Measurements from ENCODE around the gene FZD8.
"Not testable (repeated sequence)": the region's sequence is repeated elsewhere in the genome, so short reads cannot be mapped to it uniquely, and the experiment has no call there.

Gene FZD8

GRCh38 chr10:35642035-35642792 is at the start of gene FZD8:
TSS of gene FZD8 (minus strand) at chr10:35642296. CDS start at chr10:35641429, 867 bp downstream.
- peaks cover 57% of the 10 kb centered on the region for H3K27me3 Mint-ChIP-seq
- H3K9me3 Mint-ChIP-seq: no peaks in the 10 kb centered on the region
- no peaks in the 10 kb centered on the region for H3K36me3 Mint-ChIP-seq (ENCODE audit: insufficient read depth)
- peak; percentile 72 for ATAC-seq (replicated peaks; ENCODE audit: extremely low read depth, poor library complexity, severe bottlenecking)
- peaks cover 20% of the 10 kb centered on the region for H3K4me1 Mint-ChIP-seq
- H3K27ac Mint-ChIP-seq (ENCODE audit: low read depth): no peak within 1 kb of the TSS
- peak in 1 of 2 donors; percentile 24 for DNase-seq (ENCODE audit: low spot score in 2 of 2)
- peak within 1 kb of the TSS; percentile 78 for H3K4me3 Mint-ChIP-seq

GRCh38 chr10:35691522-35692236 is 49.6 kb upstream of the FZD8 start:
- no peaks in the 10 kb centered on the region for H3K4me1 Mint-ChIP-seq
- ATAC-seq (replicated peaks; ENCODE audit: extremely low read depth, poor library complexity, severe bottlenecking) (no peak), DNase-seq (ENCODE audit: low spot score in 2 of 2) (no peak)

GRCh38 chr10:35690534-35690933 is 48.4 kb upstream of the FZD8 start:
- no peak for ATAC-seq (replicated peaks; ENCODE audit: extremely low read depth, poor library complexity, severe bottlenecking)

More at GRCh38 chr10:35691522-35692236, 49.6 kb upstream of the FZD8 start:
- H3K27me3 Mint-ChIP-seq: no peaks in the 10 kb centered on the region
- no peaks in the 10 kb centered on the region for H3K36me3 Mint-ChIP-seq (ENCODE audit: insufficient read depth)
- no peak overlapping the region for H3K27ac Mint-ChIP-seq (ENCODE audit: low read depth)
- no peaks in the 10 kb centered on the region for H3K9me3 Mint-ChIP-seq
- no peak overlapping the region for H3K4me3 Mint-ChIP-seq

GRCh38 chr10:35685858-35686257 is 43.8 kb upstream of the FZD8 start:
- H3K36me3 Mint-ChIP-seq (ENCODE audit: insufficient read depth); H3K4me1 Mint-ChIP-seq; H3K4me3 Mint-ChIP-seq; H3K9me3 Mint-ChIP-seq; ATAC-seq (replicated peaks; ENCODE audit: extremely low read depth, poor library complexity, severe bottlenecking); DNase-seq (ENCODE audit: low spot score in 2 of 2); H3K27ac Mint-ChIP-seq (ENCODE audit: low read depth); H3K27me3 Mint-ChIP-seq: not testable (repeated sequence)

More at GRCh38 chr10:35690534-35690933, 48.4 kb upstream of the FZD8 start:
- no peaks in the 10 kb centered on the region for H3K9me3 Mint-ChIP-seq
- no peaks in the 10 kb centered on the region for H3K4me1 Mint-ChIP-seq
- DNase-seq (ENCODE audit: low spot score in 2 of 2): no peak
- H3K27ac Mint-ChIP-seq (ENCODE audit: low read depth): no peak overlapping the region
- H3K36me3 Mint-ChIP-seq (ENCODE audit: insufficient read depth): no peaks in the 10 kb centered on the region
- H3K4me3 Mint-ChIP-seq: no peak overlapping the region
- H3K27me3 Mint-ChIP-seq: no peaks in the 10 kb centered on the region

GRCh38 chr10:35685402-35685801 is 43.3 kb upstream of the FZD8 start:
- Mint-ChIP-seq H3K4me1 (no peaks in the 10 kb centered on the region), H3K36me3 (ENCODE audit: insufficient read depth) (no peaks in the 10 kb centered on the region), H3K27me3 (no peaks in the 10 kb centered on the region), H3K9me3 (peaks cover 7% of the 10 kb centered on the region), H3K4me3 (no peak overlapping the region), H3K27ac (ENCODE audit: low read depth) (no peak overlapping the region)
- ATAC-seq (replicated peaks; ENCODE audit: extremely low read depth, poor library complexity, severe bottlenecking) (no peak), DNase-seq (ENCODE audit: low spot score in 2 of 2) (no peak)

GRCh38 chr10:35684586-35684985 is 42.5 kb upstream of the FZD8 start:
- no peaks in the 10 kb centered on the region for H3K4me1 Mint-ChIP-seq
- peaks cover 7% of the 10 kb centered on the region for H3K9me3 Mint-ChIP-seq
- no peak overlapping the region for H3K4me3 Mint-ChIP-seq
- H3K27ac Mint-ChIP-seq (ENCODE audit: low read depth): no peak overlapping the region
- H3K27me3 Mint-ChIP-seq: no peaks in the 10 kb centered on the region
- ATAC-seq (replicated peaks; ENCODE audit: extremely low read depth, poor library complexity, severe bottlenecking) (no peak), DNase-seq (ENCODE audit: low spot score in 2 of 2) (no peak)
- H3K36me3 Mint-ChIP-seq (ENCODE audit: insufficient read depth): no peaks in the 10 kb centered on the region

GRCh38 chr10:35675846-35676245 is 33.8 kb upstream of the FZD8 start:
- ATAC-seq (replicated peaks; ENCODE audit: extremely low read depth, poor library complexity, severe bottlenecking) (no peak), DNase-seq (ENCODE audit: low spot score in 2 of 2) (no peak)
- no peaks in the 10 kb centered on the region for H3K4me1 Mint-ChIP-seq
- peaks cover 2% of the 10 kb centered on the region for H3K36me3 Mint-ChIP-seq (ENCODE audit: insufficient read depth)
- H3K4me3 Mint-ChIP-seq: no peak overlapping the region
- no peak overlapping the region for H3K27ac Mint-ChIP-seq (ENCODE audit: low read depth)
- peaks cover 21% of the 10 kb centered on the region for H3K27me3 Mint-ChIP-seq
- peaks cover 6% of the 10 kb centered on the region for H3K9me3 Mint-ChIP-seq

GRCh38 chr10:35674843-35675242 is 32.7 kb upstream of the FZD8 start:
- peaks cover 2% of the 10 kb centered on the region for H3K36me3 Mint-ChIP-seq (ENCODE audit: insufficient read depth)
- peaks cover 21% of the 10 kb centered on the region for H3K27me3 Mint-ChIP-seq
- H3K4me1 Mint-ChIP-seq: no peaks in the 10 kb centered on the region
- H3K27ac Mint-ChIP-seq (ENCODE audit: low read depth): no peak overlapping the region
- DNase-seq (ENCODE audit: low spot score in 2 of 2): no peak
- no peak for ATAC-seq (replicated peaks; ENCODE audit: extremely low read depth, poor library complexity, severe bottlenecking)
- H3K9me3 Mint-ChIP-seq: peaks cover 6% of the 10 kb centered on the region
- no peak overlapping the region for H3K4me3 Mint-ChIP-seq

- Mint-ChIP-seq H3K4me1 (no peaks in the 10 kb centered on the region), H3K27ac (ENCODE audit: low read depth) (no peak overlapping the region), H3K27me3 (peaks cover 10% of the 10 kb centered on the region), H3K36me3 (ENCODE audit: insufficient read depth) (peaks cover 2% of the 10 kb centered on the region), H3K9me3 (peaks cover 16% of the 10 kb centered on the region), H3K4me3 (no peak overlapping the region)
- no peak for ATAC-seq (replicated peaks; ENCODE audit: extremely low read depth, poor library complexity, severe bottlenecking)
- no peak for DNase-seq (ENCODE audit: low spot score in 2 of 2)
Observed at GRCh38 chr10:35668865-35669650, 27.0 kb upstream of the FZD8 start.

GRCh38 chr10:35667971-35668370 is 25.9 kb upstream of the FZD8 start:
- no peak for DNase-seq (ENCODE audit: low spot score in 2 of 2)
- peaks cover 2% of the 10 kb centered on the region for H3K36me3 Mint-ChIP-seq (ENCODE audit: insufficient read depth)
- no peak overlapping the region for H3K27ac Mint-ChIP-seq (ENCODE audit: low read depth)
- H3K4me1 Mint-ChIP-seq: no peaks in the 10 kb centered on the region
- H3K9me3 Mint-ChIP-seq: peaks cover 16% of the 10 kb centered on the region
- no peak overlapping the region for H3K4me3 Mint-ChIP-seq
- H3K27me3 Mint-ChIP-seq: peaks cover 10% of the 10 kb centered on the region
- no peak for ATAC-seq (replicated peaks; ENCODE audit: extremely low read depth, poor library complexity, severe bottlenecking)

GRCh38 chr10:35667270-35667889 is 25.3 kb upstream of the FZD8 start:
- DNase-seq (ENCODE audit: low spot score in 2 of 2) (no peak), ATAC-seq (replicated peaks; ENCODE audit: extremely low read depth, poor library complexity, severe bottlenecking) (no peak)
- Mint-ChIP-seq H3K4me3 (no peak overlapping the region), H3K9me3 (peaks cover 16% of the 10 kb centered on the region), H3K4me1 (no peaks in the 10 kb centered on the region), H3K27ac (ENCODE audit: low read depth) (no peak overlapping the region), H3K36me3 (ENCODE audit: insufficient read depth) (peaks cover 2% of the 10 kb centered on the region), H3K27me3 (peaks cover 8% of the 10 kb centered on the region)

- Mint-ChIP-seq H3K4me3 (no peak overlapping the region), H3K9me3 (peaks cover 5% of the 10 kb centered on the region), H3K36me3 (ENCODE audit: insufficient read depth) (peaks cover 3% of the 10 kb centered on the region), H3K27me3 (peaks cover 30% of the 10 kb centered on the region), H3K4me1 (no peaks in the 10 kb centered on the region), H3K27ac (ENCODE audit: low read depth) (no peak overlapping the region)
- ATAC-seq (replicated peaks; ENCODE audit: extremely low read depth, poor library complexity, severe bottlenecking) (no peak), DNase-seq (ENCODE audit: low spot score in 2 of 2) (no peak)
Observed at GRCh38 chr10:35661236-35661635, 19.1 kb upstream of the FZD8 start.
